ENCODE data around the gene SRGAP1.

GRCh38 chr12:63894132-63894531, 49.6 kb downstream of the SRGAP1 start:
- TF ChIP-seq CTCF (IDR thresholded peaks at IDR 0.05) (no peak), REST (IDR thresholded peaks at IDR 0.05; ENCODE audit: insufficient read depth in 1 of 2, low read depth in 2 of 2, low read length in 1 of 2) (no peak)
